ENCODE data around the gene FRMD4A. TPM values are rescaled to one million over a fixed set of nuclear protein-coding genes. Genes with fewer than 3 reads are reported as not detected.

FRMD4A gene
- total RNA-seq, 1 experiment from 2014 or later, result 1.1 TPM

GRCh38 chr10:13678101-13678843 is 652.5 kb downstream of the FRMD4A start:
- no peak for DNase-seq (ENCODE audit: low spot score)

GRCh38 chr10:13674645-13675588 is 655.8 kb downstream of the FRMD4A start:
- no peak for DNase-seq (ENCODE audit: low spot score)

GRCh38 chr10:13673156-13673555 is 657.6 kb downstream of the FRMD4A start:
- DNase-seq (ENCODE audit: low spot score), result no peak

GRCh38 chr10:13672548-13672947 is 658.2 kb downstream of the FRMD4A start:
- no peak for DNase-seq (ENCODE audit: low spot score)

GRCh38 chr10:13671904-13672303 is 658.8 kb downstream of the FRMD4A start:
- DNase-seq (ENCODE audit: low spot score), result no peak

- DNase-seq (ENCODE audit: low spot score), result no peak
Observed at GRCh38 chr10:13670311-13670710, 660.4 kb downstream of the FRMD4A start.

GRCh38 chr10:13669901-13670300 is 660.8 kb downstream of the FRMD4A start:
- no peak for DNase-seq (ENCODE audit: low spot score)

- DNase-seq (ENCODE audit: low spot score), result no peak
Observed at GRCh38 chr10:13669182-13669855, 661.4 kb downstream of the FRMD4A start.

- DNase-seq (ENCODE audit: low spot score), result no peak
Observed at GRCh38 chr10:13668126-13668525, 662.6 kb downstream of the FRMD4A start.

GRCh38 chr10:13665516-13666262 is 665.0 kb downstream of the FRMD4A start:
- no peak for DNase-seq (ENCODE audit: low spot score)

- DNase-seq (ENCODE audit: low spot score), result no peak
Observed at GRCh38 chr10:13661256-13661655, 669.5 kb downstream of the FRMD4A start.

- no peak for DNase-seq (ENCODE audit: low spot score)
Observed at GRCh38 chr10:13660551-13660920, 670.2 kb downstream of the FRMD4A start.

- DNase-seq (ENCODE audit: low spot score), result peak; percentile 4
Observed at GRCh38 chr10:13659887-13660550, 670.7 kb downstream of the FRMD4A start.

- DNase-seq (ENCODE audit: low spot score), result no peak
Observed at GRCh38 chr10:13658871-13659685, 671.6 kb downstream of the FRMD4A start.

- DNase-seq (ENCODE audit: low spot score), result no peak
Observed at GRCh38 chr10:13658264-13658663, 672.5 kb downstream of the FRMD4A start.

GRCh38 chr10:13657101-13657680 is 673.5 kb downstream of the FRMD4A start:
- DNase-seq (ENCODE audit: low spot score), result no peak

GRCh38 chr10:13656337-13657100 is 674.2 kb downstream of the FRMD4A start:
- no peak for DNase-seq (ENCODE audit: low spot score)

- no peak for DNase-seq (ENCODE audit: low spot score)
Observed at GRCh38 chr10:13654846-13655245, 675.9 kb downstream of the FRMD4A start.

All from H4 (cell line).